ENCODE data around the gene NUDC. TPM values are rescaled to one million over a fixed set of nuclear protein-coding genes. Genes with fewer than 3 reads are reported as not detected.

Gene NUDC
- total RNA-seq, 1 donor, result 26.7 TPM

GRCh38 chr1:26911399-26912146 lies 10.0 kb upstream of the NUDC start:
- no peak for DNase-seq (ENCODE audit: low read depth)
- TF ChIP-seq, protein P1, sequence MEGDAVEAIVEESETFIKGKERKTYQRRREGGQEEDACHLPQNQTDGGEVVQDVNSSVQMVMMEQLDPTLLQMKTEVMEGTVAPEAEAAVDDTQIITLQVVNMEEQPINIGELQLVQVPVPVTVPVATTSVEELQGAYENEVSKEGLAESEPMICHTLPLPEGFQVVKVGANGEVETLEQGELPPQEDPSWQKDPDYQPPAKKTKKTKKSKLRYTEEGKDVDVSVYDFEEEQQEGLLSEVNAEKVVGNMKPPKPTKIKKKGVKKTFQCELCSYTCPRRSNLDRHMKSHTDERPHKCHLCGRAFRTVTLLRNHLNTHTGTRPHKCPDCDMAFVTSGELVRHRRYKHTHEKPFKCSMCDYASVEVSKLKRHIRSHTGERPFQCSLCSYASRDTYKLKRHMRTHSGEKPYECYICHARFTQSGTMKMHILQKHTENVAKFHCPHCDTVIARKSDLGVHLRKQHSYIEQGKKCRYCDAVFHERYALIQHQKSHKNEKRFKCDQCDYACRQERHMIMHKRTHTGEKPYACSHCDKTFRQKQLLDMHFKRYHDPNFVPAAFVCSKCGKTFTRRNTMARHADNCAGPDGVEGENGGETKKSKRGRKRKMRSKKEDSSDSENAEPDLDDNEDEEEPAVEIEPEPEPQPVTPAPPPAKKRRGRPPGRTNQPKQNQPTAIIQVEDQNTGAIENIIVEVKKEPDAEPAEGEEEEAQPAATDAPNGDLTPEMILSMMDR (IDR thresholded peaks at IDR 0.05; ENCODE audit: insufficient read depth, low read length), result no peak
- H3K4me3 ChIP-seq (ENCODE audit: low read depth, low read length), result no peak overlapping the region

DNA sequence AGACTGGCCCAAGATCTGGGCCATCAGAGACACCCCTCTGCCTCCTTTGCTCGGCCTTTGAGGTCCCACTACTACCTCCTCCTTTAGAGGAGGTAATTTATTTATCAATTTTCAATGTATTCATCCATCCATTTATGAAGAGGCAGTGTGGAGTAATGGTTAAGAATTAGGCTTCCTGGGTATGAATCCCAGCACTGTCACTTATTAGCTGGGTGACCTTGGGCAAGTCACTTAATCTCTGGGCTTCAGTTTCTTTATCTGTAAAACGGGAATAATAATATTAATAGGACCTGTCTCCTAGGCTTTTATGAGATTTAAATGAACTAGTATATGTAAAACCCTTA lies 9.4 kb upstream of the NUDC start:
- TF ChIP-seq, protein P1 (IDR thresholded peaks at IDR 0.05; ENCODE audit: insufficient read depth, low read length), result no peak
- DNase-seq (ENCODE audit: low read depth), result no peak

DNA sequence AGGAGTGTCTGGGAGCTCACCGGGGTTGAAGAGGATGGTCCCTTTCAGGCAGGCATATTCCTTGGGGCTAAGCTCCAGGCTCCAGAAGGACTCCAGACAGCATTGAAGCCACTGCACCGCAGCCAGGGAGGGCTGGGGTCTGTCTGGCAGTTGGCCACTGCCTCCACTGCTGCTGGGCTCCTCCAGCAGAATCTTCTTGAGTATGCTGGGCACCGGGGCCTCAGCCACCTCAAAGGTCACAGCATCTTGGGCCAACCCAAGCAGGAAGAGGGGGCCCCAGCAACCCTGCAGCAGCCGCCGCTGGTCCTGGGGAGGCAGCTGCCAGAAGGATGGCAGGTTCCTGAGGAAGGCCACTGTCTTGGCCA lies 8.2 kb upstream of the NUDC start:
- DNase-seq (ENCODE audit: low read depth), result no peak
- TF ChIP-seq, protein P1 (IDR thresholded peaks at IDR 0.05; ENCODE audit: insufficient read depth, low read length), result no peak
- no peak overlapping the region for H3K4me3 ChIP-seq (ENCODE audit: low read depth, low read length)

More for the DNA sequence above, 9.4 kb upstream of the NUDC start:
- no peak overlapping the region for H3K4me3 ChIP-seq (ENCODE audit: low read depth, low read length)

DNA sequence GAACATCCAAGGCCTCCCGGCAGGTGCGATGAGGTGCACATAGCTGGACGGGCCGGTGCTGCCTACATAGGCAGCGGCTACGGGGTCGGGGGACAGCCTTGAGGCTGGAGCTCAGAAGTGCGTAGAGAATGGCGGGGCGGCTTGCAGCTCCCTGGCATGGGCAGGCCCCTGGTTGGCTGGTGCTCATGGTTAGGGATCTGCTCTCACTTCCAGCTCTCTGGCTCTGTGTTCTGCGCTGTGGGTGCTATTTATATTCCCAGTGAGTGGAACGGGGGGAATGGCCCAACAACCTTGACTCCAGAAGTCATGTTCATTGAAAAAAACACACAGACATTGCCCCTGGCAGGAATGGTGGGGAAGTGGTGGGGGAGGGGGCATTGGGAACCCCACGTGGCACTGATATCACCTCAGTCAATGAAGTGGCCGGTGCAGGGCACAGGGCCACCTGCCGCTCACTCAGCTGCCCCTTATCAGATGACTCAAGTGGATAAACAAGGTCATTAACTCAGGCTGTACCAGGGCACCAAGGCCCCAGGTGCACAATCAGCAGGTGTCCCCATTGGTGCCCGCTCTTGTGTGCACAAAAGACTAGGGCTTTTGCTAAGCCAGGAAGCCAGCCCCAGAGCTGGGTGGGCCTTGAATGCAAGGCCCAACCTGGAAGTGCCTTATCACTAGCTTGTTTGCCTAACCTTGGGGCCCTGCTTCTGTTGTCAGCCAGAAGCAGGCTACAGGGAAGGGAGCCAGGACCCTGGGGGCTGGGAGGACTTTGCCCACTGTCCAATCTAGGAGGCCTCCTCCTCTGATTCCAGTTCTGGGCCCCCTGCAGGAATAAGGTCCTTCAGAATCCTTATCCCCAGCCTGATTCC lies 7.6 kb upstream of the NUDC start, which contains the start of gene NR0B2:
Gene NR0B2, minus strand, starts transcription at position 222 of the 866 bp plus-strand sequence. Its CDS starts 35 bp downstream, at position 187.
- DNase-seq (ENCODE audit: low read depth), result no peak
- H3K4me3 ChIP-seq (ENCODE audit: low read depth, low read length), result no peak within 1 kb of the TSS

DNA sequence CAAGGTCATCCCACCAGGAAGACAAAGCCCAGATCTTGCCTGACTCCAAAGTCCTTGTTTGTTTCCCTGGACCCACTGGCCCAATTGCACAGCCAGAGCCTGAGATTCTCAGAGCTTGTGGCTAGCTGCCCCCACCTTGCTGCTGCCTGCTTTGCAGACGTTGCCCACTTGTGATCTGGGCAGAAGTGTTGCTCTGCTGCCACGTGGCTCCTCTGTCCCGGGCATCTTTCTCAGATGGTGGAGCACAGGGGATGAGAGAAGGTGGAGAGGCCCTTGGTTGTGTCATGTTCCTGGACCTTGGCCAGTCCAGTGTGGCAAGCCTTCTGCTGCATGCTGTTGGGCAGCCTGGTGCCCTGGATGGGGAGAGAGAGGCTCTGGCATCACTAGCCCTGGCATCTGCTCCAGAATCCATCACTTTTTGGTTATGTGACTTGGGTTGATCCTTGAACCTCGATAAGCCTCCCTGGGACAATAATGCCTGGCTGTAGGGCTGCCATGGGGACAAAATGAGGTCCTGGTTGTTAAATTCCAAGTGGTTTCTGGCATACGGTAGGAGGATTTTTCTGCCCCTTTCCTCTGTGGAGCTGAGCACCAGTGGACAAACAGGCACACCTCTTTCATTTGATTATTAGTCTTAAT lies 6.2 kb upstream of the NUDC start:
- TF ChIP-seq, protein P1 (IDR thresholded peaks at IDR 0.05; ENCODE audit: insufficient read depth, low read length), result no peak
- no peak overlapping the region for H3K4me3 ChIP-seq (ENCODE audit: low read depth, low read length)
- no peak for DNase-seq (ENCODE audit: low read depth)

More for the DNA sequence above, 7.6 kb upstream of the NUDC start, which contains the start of gene NR0B2:
- TF ChIP-seq, protein P1 (IDR thresholded peaks at IDR 0.05; ENCODE audit: insufficient read depth, low read length), result no peak

- no peak for DNase-seq (ENCODE audit: low read depth)
- TF ChIP-seq, protein P1 (IDR thresholded peaks at IDR 0.05; ENCODE audit: insufficient read depth, low read length), result no peak
Measured at GRCh38 chr1:26921126-26921539, 410 bp upstream of the NUDC start.

More at GRCh38 chr1:26921126-26921539, 410 bp upstream of the NUDC start:
- peak overlapping the region; percentile 62 for H3K4me3 ChIP-seq (ENCODE audit: low read depth, low read length)
